A673 (cell line): ENCODE results near the gene EPHA6.

Experiments
- CTCF ChIP-seq: fragments of 300-800, 200-600 bp; sonication (generic); conservative IDR thresholded peaks from 2 replicates; pipeline ENCODE4 v1.5.1; 2017; ENCODE audit warnings: low read depth, mild to moderate bottlenecking, antibody characterized with exemption, low read length, moderate library complexity, mixed read lengths
- EZH2 ChIP-seq: fragments of 200-600 bp; sonication (generic); IDR thresholded peaks from 2 replicates; pipeline ENCODE4 v1.6.1; 2017; ENCODE audit warnings: borderline replicate concordance, low read depth, mild to moderate bottlenecking, mixed read lengths, antibody characterized with exemption, low read length; ENCODE audit not compliant: poor library complexity, severe bottlenecking

- no peak for TF ChIP-seq CTCF
- no peak for TF ChIP-seq EZH2
These were observed 761.8 kb downstream of the EPHA6 start for GRCh38 chr3:97576221-97576620.
